GM18502 (cell line): ENCODE data around the gene SH3PXD2A.

ENCODE experiments used
- ATAC-seq: cut with Tn5 transposase; IDR thresholded peaks from one replicate; pipeline ENCODE4 v1.9.1; 2021; ENCODE audit warnings: mild to moderate bottlenecking; ENCODE audit not compliant: unreplicated experiment, poor library complexity

SH3PXD2A gene

GRCh38 chr10:103836273-103836672, 19.1 kb downstream of the SH3PXD2A start:
- no peak for ATAC-seq

- no peak for ATAC-seq
Observed at GRCh38 chr10:103835096-103836050, 20.0 kb downstream of the SH3PXD2A start.

DNA sequence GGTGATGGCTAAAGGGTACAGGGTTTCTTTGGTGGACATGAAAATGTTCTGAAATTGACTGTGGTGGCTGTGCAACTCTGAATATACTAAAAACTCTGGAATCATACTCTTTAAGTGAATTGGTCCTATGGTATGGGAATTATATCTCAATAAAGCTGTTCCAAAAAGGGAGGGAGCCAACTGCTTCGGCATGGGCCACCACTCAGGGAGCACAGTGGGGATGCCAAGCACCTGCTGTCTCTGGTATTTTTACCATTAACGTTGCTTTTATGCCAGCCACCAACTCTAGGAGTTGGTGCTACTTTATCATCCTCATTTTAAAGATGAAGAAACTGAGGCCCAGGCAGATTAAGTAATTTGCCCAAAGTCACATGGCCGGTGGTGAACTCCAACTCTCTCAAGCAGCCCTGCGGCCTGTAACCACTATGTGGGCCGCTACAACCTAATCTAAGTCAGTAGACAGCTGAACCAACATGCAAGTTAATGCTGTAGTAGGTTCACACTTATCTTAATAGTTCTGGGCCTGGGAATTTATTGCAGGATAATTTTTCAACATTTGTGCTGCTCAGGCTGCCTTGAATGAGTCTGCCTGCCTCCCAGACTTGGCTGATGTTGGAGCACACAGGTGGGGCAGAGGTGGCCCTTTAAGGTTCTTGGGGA, 20.8 kb downstream of the SH3PXD2A start:
- ATAC-seq: no peak

GRCh38 chr10:103833731-103834365, 21.5 kb downstream of the SH3PXD2A start:
- no peak for ATAC-seq

DNA sequence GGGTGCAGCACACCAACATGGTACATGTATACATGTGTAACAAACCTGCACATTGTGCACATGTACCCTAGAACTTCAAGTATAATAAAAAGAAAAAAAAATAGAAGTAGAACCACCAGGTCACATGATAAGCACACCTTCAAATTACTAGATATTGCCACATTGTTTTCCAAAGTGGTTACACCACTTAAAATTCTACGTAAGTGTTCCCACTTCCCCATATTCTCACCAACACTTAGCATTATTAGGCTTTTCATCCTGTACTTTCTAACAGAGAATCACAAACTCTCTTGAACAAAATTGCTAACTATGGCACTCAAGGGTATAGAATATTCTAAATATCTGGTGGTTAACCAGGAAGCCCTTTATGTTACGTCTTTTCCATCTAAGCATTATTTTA, 22.6 kb downstream of the SH3PXD2A start:
- no peak for ATAC-seq

GRCh38 chr10:103829838-103830465, 25.4 kb downstream of the SH3PXD2A start:
- ATAC-seq: no peak

- ATAC-seq: no peak
Observed at GRCh38 chr10:103829278-103829677, 26.1 kb downstream of the SH3PXD2A start.

DNA sequence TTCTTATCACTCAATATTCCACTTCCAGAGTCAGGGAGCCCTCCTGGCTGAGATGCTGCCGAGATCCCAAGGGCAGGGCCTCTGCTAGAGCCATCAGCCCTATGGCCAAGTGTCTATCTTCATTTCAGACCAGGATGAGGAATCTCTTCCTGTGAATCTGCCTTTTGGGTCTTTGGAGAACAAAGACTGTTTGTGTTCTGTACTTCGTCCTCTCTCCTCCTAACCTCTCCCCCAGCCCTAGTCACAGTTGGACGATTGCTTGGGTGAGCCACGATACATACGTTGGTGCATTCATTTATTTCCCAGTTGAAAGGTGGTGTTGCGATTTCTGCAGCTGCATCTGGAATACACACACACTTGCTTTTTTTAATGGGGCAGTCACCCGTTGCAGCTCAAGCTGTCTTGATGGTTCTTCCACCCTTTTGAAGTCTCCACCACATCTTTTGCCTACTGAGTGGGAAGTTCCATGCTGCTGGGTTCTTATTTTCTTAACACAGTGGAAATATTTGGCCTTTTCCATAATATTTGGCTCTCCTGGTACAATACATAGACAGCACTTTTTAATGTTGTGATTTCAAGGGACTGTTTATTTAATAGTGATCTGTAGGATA, 26.7 kb downstream of the SH3PXD2A start:
- ATAC-seq: no peak

DNA sequence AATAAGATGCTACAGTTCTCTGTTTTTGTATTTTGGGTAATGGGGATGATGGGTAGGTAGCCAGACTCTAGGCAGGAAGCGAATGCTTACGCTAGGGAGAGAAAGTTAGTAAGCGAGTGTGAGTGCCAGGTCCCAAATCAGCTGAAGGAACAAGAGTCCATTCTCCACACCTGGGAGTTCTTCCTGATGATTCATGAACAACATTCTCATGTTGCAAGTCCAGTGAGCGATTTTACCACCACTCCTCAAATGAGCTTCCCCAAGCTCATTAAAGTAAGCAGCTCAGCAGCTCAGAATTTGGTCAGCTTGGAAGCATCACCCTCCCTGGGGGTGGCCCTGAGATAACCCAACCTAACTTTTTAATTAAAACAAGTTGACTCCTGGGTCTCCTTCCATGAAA, 27.3 kb downstream of the SH3PXD2A start:
- no peak for ATAC-seq

GRCh38 chr10:103826885-103827284, 28.5 kb downstream of the SH3PXD2A start:
- ATAC-seq: no peak

DNA sequence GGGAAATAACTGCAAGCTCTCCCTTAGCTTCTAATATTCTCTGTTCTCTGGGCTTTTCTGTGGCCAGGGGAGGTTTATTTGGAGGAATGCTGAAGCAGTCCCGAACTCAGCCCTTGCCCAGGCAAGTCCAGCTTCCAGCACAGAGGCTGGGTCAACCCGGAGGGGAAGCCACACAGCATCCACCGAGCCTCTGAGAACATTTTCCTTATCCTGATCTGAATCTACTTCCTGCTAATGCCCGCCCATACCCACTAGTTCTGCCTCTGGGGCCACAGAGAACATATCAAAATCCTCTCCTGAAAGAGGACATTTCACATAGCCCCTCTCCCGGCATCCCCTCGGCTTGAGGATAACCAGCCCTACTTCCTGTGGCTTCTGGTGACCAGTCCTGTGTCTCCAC, 31.1 kb downstream of the SH3PXD2A start:
- no peak for ATAC-seq

DNA sequence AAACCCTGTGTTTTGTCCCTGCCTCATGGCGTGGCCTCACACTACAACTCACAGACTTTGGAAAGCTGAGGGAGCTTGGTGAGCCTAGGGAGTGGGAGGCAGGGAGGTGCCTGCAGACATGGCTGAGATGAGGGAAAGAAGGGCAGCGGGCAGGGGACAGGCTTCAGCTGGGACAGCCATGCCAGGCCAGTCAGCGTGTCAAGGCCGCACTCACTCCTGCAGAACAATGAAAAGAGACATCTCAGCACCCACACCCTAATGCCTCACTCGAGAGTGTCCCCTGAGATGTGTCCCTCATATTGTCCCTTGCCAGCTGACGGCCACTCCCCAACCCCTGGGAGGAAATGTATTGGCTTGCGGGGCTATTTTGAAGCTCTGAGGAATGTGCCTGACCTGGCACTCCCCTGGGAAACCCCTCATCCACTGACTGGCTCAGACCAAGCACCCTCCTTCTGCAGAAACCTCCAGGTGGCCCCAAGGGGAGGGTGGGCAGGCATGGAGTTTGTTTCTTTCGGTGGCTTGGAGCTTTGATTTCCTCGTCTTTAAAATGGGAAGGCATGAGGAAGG, 31.6 kb downstream of the SH3PXD2A start:
- ATAC-seq: no peak

DNA sequence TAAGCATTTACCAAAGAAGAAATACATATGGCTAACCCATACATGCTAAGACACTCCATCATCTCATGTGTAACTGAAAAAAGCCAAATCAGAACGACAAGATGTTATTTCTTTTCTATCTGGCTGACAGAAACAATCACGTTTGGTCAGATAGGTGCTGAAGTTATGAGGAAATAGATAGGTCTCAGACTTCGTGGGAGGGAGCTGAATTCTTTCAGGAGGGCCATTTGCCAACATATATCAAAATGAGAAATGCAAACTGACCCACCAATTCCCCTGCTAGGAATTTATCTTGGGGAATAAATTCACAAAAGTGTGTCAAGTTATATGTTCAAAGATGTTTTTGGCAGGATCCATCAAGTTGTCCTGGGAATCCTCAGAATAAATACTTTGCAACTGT, 32.6 kb downstream of the SH3PXD2A start:
- ATAC-seq: no peak

DNA sequence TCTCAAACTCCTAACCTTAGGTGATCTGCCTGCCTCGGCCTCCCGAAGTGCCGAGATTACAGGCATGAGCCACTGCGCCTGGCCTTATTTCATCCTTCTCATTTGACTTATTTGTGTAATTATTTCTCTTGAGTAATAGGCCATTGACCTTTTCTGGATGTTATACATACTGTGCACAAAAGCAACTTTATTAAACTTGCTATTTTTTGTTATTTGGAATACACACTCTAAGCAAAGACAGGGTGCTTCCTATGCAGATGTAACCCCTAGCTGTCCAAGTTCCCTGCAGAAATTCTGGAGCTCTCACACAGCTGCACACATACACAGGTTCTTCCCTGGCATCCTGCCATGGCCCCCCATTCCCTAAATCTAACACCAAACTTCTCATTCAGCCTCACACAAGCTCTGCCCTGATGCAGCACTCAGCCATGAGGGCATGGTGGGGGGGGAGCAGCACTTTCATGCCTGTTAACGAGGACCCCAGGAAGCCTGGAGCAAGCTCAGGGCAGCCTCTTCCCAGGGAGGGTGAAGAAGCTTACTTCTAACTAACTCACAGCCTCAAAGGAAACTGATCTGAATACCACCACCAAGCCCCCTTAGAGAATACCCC, 33.2 kb downstream of the SH3PXD2A start:
- ATAC-seq: no peak

DNA sequence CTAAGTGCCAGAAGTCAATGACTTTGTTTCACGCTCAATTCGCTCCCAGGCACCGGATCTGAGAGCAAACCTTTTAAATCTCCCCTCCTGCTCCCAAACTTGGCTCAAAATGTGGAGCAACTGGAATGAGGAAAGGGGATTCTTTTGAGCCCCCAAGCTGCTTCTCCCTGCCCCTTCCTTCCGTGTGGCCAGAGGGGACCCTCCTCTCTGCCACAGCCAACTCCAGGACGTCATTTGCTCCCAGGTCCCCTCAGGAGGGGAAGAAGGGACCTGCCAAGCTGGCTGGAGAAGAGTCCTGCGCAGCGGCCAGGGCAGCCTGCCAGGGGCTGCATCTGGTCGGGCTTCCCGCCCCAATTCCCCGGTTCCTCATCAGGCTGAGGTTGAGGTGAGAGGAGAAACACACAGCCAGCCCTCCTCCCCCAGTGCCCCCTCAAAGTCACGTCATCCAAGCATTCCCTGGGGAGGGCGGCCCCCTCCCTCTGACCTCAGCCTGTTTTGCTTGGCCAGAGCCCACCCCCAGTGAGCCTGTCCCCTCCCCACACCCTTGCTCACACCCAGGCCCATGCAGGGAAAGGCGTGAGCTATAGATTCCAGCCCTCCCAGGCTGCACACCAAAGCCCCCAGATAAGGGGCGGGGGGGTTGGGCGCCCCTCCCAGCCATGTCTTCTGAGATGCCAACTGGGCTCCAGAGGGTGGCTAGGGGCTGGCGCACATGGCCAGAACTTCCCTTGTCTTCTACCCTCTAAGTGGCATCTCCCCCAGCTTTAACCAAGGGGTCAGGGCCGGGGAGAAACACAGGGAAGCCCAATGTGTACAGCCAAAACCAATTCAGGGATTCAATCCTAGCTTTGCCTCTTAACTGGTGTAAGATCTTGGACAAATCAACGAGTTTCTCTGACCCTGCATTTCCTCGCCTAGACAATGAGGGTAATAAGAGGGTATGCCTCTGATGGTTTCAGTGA, 35.0 kb downstream of the SH3PXD2A start:
- ATAC-seq: no peak

- ATAC-seq: no peak
Observed at GRCh38 chr10:103819493-103819892, 35.9 kb downstream of the SH3PXD2A start.

- no peak for ATAC-seq
Observed at GRCh38 chr10:103818765-103819374, 36.5 kb downstream of the SH3PXD2A start.

- ATAC-seq: no peak
Observed at GRCh38 chr10:103818105-103818504, 37.3 kb downstream of the SH3PXD2A start.
